ENCODE data around the gene TSHB. TPM values are rescaled to one million over a fixed set of nuclear protein-coding genes. Genes with fewer than 3 reads are reported as not detected.

TSHB gene
- total RNA-seq (2021) (not detected in 3 replicates), Bru-seq, nascent RNA (not detected)
- long read RNA-seq, experiment 1, result 0 reads
- long read RNA-seq, experiment 2, result 0 reads
- long read RNA-seq, experiment 3, result 0 reads

DNA sequence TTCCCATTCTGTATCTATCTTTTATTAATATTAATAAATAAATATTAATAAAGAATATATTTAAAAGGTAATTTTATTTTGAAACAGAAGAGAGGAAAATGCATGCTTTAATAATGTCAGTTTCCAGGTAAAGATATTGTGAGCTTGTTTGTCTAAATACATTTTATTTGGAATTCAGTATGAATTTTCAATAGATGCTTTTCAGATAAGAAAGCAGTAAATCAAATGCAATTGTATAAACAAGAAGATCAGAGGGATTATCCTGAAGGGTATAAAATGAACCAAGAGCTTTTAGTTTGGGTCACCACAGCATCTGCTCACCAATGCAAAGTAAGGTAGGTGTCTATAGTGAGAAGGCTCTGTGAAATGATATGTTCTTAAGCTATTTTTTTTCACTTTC, at the start of gene TSHB:
Gene TSHB (plus strand): TSS at position 301 of the 400 bp plus-strand sequence. CDS start 3,537 bp downstream, outside the sequence.
- no peak within 1 kb of the TSS for H3K4me3 Mint-ChIP-seq

DNA sequence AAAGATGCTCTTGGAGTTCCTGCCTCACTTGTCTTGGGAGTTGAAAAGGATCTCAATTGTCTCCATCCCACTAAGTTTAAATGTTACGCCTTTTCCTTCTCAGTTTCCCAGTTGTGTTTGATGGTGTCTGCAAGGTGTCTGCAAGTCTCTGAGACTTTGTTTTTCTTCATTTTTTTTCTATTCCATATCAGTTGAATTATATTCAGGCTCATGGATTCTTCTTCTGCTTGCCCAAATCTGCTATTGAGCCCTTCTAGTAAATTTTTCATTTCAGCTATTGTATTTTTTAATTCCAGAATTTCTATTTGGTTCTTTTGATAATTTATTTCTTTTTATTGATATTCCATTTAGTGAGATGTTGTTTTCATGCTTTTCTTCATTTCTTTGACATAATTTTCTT, 47.4 kb upstream of the TSHB start:
- H3K36me3 Mint-ChIP-seq, result no peaks in the 10 kb centered on the region
- no peaks in the 10 kb centered on the region for H3K27me3 Mint-ChIP-seq (ENCODE audit: low read depth)
- CTCF ChIA-PET, result no interaction called here

More for the DNA sequence above, at the start of gene TSHB:
- Mint-ChIP-seq H3K9me3 (no peaks in the 10 kb centered on the region), H3K27ac (no peak within 1 kb of the TSS), H3K27me3 (ENCODE audit: low read depth) (no peaks in the 10 kb centered on the region), H3K4me1 (no peaks in the 10 kb centered on the region), H3K36me3 (no peaks in the 10 kb centered on the region)
- ChIA-PET POLR2A (no interaction called here), CTCF (interaction anchor here (1.1 to 1.7 kb wide), 2 partner anchors 12 to 23 kb away, joined by 3 to 8 read pairs; no protein-coding TSS in a partner anchor)
- ATAC-seq, result no peak
- DNase-seq (ENCODE audit: low spot score), result no peak
- TF ChIP-seq RORB (CRISPR knock-in tag; IDR thresholded peaks at IDR 0.05), result no peak
- no peak for TF ChIP-seq IRF2 (CRISPR knock-in tag; IDR thresholded peaks at IDR 0.05; ENCODE audit: borderline replicate concordance, low read depth)
- TF ChIP-seq ATF1 (CRISPR knock-in tag; IDR thresholded peaks at IDR 0.05), result no peak
- no peak for TF ChIP-seq GTF2I (CRISPR knock-in tag; conservative IDR thresholded peaks at IDR 0.05)
- TF ChIP-seq ZBTB21 (CRISPR knock-in tag; IDR thresholded peaks at IDR 0.05; ENCODE audit: borderline replicate concordance), result no peak
- TF ChIP-seq, protein P1, sequence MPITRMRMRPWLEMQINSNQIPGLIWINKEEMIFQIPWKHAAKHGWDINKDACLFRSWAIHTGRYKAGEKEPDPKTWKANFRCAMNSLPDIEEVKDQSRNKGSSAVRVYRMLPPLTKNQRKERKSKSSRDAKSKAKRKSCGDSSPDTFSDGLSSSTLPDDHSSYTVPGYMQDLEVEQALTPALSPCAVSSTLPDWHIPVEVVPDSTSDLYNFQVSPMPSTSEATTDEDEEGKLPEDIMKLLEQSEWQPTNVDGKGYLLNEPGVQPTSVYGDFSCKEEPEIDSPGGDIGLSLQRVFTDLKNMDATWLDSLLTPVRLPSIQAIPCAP (CRISPR knock-in tag; IDR thresholded peaks at IDR 0.05), result no peak
- no peak for TF ChIP-seq SP1 (CRISPR knock-in tag; conservative IDR thresholded peaks at IDR 0.05)
- TF ChIP-seq, protein P2, sequence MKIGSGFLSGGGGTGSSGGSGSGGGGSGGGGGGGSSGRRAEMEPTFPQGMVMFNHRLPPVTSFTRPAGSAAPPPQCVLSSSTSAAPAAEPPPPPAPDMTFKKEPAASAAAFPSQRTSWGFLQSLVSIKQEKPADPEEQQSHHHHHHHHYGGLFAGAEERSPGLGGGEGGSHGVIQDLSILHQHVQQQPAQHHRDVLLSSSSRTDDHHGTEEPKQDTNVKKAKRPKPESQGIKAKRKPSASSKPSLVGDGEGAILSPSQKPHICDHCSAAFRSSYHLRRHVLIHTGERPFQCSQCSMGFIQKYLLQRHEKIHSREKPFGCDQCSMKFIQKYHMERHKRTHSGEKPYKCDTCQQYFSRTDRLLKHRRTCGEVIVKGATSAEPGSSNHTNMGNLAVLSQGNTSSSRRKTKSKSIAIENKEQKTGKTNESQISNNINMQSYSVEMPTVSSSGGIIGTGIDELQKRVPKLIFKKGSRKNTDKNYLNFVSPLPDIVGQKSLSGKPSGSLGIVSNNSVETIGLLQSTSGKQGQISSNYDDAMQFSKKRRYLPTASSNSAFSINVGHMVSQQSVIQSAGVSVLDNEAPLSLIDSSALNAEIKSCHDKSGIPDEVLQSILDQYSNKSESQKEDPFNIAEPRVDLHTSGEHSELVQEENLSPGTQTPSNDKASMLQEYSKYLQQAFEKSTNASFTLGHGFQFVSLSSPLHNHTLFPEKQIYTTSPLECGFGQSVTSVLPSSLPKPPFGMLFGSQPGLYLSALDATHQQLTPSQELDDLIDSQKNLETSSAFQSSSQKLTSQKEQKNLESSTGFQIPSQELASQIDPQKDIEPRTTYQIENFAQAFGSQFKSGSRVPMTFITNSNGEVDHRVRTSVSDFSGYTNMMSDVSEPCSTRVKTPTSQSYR (CRISPR knock-in tag; IDR thresholded peaks at IDR 0.05), result no peak
- TF ChIP-seq SMAD3 (CRISPR knock-in tag; IDR thresholded peaks at IDR 0.05; ENCODE audit: borderline replicate concordance), result no peak
- TF ChIP-seq, protein P3, sequence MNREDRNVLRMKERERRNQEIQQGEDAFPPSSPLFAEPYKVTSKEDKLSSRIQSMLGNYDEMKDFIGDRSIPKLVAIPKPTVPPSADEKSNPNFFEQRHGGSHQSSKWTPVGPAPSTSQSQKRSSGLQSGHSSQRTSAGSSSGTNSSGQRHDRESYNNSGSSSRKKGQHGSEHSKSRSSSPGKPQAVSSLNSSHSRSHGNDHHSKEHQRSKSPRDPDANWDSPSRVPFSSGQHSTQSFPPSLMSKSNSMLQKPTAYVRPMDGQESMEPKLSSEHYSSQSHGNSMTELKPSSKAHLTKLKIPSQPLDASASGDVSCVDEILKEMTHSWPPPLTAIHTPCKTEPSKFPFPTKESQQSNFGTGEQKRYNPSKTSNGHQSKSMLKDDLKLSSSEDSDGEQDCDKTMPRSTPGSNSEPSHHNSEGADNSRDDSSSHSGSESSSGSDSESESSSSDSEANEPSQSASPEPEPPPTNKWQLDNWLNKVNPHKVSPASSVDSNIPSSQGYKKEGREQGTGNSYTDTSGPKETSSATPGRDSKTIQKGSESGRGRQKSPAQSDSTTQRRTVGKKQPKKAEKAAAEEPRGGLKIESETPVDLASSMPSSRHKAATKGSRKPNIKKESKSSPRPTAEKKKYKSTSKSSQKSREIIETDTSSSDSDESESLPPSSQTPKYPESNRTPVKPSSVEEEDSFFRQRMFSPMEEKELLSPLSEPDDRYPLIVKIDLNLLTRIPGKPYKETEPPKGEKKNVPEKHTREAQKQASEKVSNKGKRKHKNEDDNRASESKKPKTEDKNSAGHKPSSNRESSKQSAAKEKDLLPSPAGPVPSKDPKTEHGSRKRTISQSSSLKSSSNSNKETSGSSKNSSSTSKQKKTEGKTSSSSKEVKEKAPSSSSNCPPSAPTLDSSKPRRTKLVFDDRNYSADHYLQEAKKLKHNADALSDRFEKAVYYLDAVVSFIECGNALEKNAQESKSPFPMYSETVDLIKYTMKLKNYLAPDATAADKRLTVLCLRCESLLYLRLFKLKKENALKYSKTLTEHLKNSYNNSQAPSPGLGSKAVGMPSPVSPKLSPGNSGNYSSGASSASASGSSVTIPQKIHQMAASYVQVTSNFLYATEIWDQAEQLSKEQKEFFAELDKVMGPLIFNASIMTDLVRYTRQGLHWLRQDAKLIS (CRISPR knock-in tag; IDR thresholded peaks at IDR 0.05; ENCODE audit: borderline replicate concordance), result no peak
- TF ChIP-seq TEAD1 (CRISPR knock-in tag; IDR thresholded peaks at IDR 0.05), result no peak

More for the DNA sequence above, 47.4 kb upstream of the TSHB start:
- H3K9me3 Mint-ChIP-seq, result peaks cover 6% of the 10 kb centered on the region
- no peaks in the 10 kb centered on the region for H3K4me1 Mint-ChIP-seq
- ATAC-seq (no peak), DNase-seq (ENCODE audit: low spot score) (no peak)
- POLR2A ChIA-PET, result no interaction called here
- no peak for TF ChIP-seq ZNF263 (CRISPR knock-in tag; IDR thresholded peaks at IDR 0.05; ENCODE audit: low read depth)
- TF ChIP-seq TEAD4 (CRISPR knock-in tag; IDR thresholded peaks at IDR 0.05), result no peak
- TF ChIP-seq, protein P2 (CRISPR knock-in tag; IDR thresholded peaks at IDR 0.05), result no peak
- H3K27ac Mint-ChIP-seq, result no peak overlapping the region
- H3K4me3 Mint-ChIP-seq, result no peak overlapping the region
